IMR-90 (cell line): Measurements from ENCODE around the gene DUSP10.

ENCODE experiments used
- BHLHE40 ChIP-seq: fragments of 150-350 bp; IDR thresholded peaks from 2 replicates; pipeline ENCODE4 v1.6.1; 2016; ENCODE audit warnings: mild to moderate bottlenecking, low read depth, low read length
- CEBPB ChIP-seq: IDR thresholded peaks from 2 replicates; pipeline ENCODE4 v1.6.1; 2012; ENCODE audit warnings: low read depth, low read length, improper control_type of control experiment
- CHD1 ChIP-seq: IDR thresholded peaks from 2 replicates; pipeline ENCODE4 v1.6.1; 2012; ENCODE audit warnings: low read depth, low read length, improper control_type of control experiment
- CTCF ChIP-seq: conservative IDR thresholded peaks from 2 replicates; pipeline ENCODE4 v1.5.1; 2012; ENCODE audit warnings: mild to moderate bottlenecking, low read depth, low read length, improper control_type of control experiment
- ELK1 ChIP-seq: fragments of 150-350 bp; IDR thresholded peaks from 2 replicates; pipeline ENCODE4 v1.6.1; 2016; ENCODE audit warnings: low read depth, mild to moderate bottlenecking, low read length, moderate library complexity, borderline replicate concordance
- MAZ ChIP-seq: IDR thresholded peaks from 2 replicates; pipeline ENCODE4 v1.6.1; 2012; ENCODE audit warnings: low read depth, mild to moderate bottlenecking, low read length, improper control_type of control experiment, moderate library complexity, borderline replicate concordance
- MXI1 ChIP-seq: IDR thresholded peaks from 2 replicates; pipeline ENCODE4 v1.6.1; 2012; ENCODE audit warnings: low read depth, mild to moderate bottlenecking, low read length, moderate library complexity, borderline replicate concordance
- NFE2L2 ChIP-seq: fragments of 150-350 bp; IDR thresholded peaks from 2 replicates; pipeline ENCODE4 v1.6.1; 2016; ENCODE audit warnings: low read depth, mild to moderate bottlenecking, low read length
- POLR2A ChIP-seq: IDR thresholded peaks from 2 replicates; pipeline ENCODE4 v1.6.1; 2012; ENCODE audit warnings: mild to moderate bottlenecking, low read depth, low read length
- RAD21 ChIP-seq: IDR thresholded peaks from 2 replicates; pipeline ENCODE4 v1.6.1; 2012; ENCODE audit warnings: low read length, improper control_type of control experiment
- RCOR1 ChIP-seq: IDR thresholded peaks from 2 replicates; pipeline ENCODE4 v1.6.1; 2012; ENCODE audit warnings: mild to moderate bottlenecking, low read length, improper control_type of control experiment; ENCODE audit not compliant: insufficient replicate concordance
- RFX5 ChIP-seq: IDR thresholded peaks from 2 replicates; pipeline ENCODE4 v1.8.0; 2012; ENCODE audit warnings: low read depth, mild to moderate bottlenecking, low read length, moderate library complexity

GRCh38 chr1:221670081-221670480, 71.8 kb downstream of the DUSP10 start:
- TF ChIP-seq POLR2A (no peak), CEBPB (peak; percentile 20; the same call in 1 of the 2 replicates), BHLHE40 (no peak), CTCF (no peak), RAD21 (no peak), MXI1 (no peak), RCOR1 (no peak), CHD1 (no peak), MAZ (no peak), RFX5 (no peak), NFE2L2 (no peak), ELK1 (no peak)
